HG02763 (cell line): Measurements from ENCODE around the gene CFTR.

Source experiments
- ATAC-seq: cut with Tn5 transposase; IDR thresholded peaks from one replicate; pipeline ENCODE4 v1.9.1; 2021; ENCODE audit warnings: mild to moderate bottlenecking, moderate library complexity; ENCODE audit not compliant: unreplicated experiment

CFTR gene

DNA sequence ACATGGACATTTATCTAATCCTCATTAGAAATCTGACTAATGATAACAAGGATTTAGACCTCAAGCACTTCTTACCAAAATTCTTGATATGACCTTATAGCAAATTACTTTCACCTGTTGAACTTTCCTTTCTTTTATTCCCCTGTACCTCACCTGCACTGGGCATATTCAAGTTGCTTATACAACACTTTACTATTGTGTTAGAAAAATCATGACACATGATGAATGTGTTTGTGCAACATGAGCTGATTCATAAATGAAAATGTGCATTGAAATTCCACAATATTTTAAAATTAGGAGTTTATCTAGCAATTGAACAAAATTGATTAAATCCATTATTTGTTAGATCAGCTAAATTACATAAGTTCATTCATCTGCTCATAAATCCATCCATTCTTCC lies 160.6 kb downstream of the CFTR start:
- no peak for ATAC-seq

DNA sequence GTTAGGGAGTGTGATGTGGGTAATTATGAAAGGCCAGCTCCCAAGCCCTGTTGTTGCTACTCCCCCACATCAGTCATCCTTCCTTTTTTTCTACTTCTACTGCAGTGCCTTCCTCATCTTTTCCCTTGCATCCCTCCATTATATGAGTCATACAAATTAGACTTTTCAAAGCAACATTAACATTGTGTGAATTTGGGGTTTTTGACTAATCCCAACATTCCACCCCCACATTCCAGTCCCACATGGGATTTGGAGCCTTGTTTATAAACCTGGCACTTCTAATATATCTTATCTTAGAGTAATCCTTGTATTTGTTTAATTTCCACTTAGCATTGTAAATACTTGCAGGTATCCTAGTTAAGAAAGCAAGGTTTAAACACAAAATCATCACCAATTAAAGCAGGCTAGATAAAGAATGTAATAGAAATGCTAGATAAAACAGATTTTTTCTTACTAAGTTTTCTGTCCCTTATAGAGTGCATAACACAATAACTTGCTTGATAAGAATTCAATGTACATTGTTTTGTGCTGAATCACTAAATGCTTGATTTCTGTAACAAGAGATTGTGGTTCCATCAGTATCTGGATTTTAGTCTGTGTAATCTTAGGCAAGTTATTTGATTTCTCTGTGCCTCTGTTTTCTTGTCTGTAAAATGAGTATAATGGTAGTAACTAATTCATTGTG lies 165.8 kb downstream of the CFTR start:
- no peak for ATAC-seq

DNA sequence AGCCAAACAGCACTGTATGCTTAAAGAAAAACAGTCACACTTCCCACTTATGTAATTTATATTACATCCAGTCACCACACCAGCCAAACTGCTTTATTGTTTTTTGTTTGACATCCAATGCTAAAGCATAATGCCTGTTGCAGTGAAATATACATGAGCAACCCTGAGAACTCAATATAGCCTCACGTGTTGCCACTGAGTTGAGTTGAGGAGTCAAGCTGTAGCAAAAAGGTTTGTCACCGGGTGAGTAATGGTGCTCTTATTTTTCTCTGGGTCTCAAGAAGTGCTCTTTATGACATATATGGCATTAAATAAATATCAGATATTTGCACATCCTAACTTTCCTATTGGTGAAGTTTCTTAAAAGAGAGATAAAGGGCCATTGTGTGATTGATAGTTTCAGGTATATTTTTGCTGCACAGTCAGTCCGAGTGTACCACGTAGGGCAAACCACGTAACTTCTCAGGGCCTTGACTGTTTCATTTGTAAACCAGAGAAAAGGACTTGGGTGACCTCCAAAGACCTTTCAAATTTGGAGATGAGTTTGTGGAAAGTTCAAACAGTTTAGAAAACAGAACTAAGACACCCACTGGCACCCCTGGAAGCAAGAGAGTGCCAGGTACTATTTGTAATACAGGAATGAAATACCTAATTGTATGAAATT lies 168.5 kb downstream of the CFTR start:
- no peak for ATAC-seq

DNA sequence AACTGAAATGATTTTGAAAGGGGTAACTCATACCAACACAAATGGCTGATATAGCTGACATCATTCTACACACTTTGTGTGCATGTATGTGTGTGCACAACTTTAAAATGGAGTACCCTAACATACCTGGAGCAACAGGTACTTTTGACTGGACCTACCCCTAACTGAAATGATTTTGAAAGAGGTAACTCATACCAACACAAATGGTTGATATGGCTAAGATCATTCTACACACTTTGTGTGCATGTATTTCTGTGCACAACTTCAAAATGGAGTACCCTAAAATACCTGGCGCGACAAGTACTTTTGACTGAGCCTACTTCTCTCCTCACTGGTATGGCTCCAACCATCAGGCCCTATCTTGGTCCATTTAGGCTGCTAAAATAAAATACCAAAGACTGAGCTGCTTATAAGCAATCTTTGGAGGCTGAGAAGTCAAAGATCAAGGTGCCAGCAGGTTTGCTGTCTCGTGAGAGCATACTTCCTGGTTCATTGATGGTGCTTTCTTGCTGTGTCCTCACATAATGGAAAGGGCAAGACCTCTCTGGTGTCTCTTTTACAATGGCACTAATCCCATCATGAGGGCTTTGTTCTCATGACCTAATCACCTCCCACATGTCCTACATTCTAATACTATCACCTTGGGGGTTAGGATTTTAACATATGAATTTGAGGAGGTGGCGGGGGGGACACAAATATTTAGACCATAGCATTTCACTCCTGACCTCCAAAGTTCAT lies 173.3 kb downstream of the CFTR start:
- no peak for ATAC-seq

DNA sequence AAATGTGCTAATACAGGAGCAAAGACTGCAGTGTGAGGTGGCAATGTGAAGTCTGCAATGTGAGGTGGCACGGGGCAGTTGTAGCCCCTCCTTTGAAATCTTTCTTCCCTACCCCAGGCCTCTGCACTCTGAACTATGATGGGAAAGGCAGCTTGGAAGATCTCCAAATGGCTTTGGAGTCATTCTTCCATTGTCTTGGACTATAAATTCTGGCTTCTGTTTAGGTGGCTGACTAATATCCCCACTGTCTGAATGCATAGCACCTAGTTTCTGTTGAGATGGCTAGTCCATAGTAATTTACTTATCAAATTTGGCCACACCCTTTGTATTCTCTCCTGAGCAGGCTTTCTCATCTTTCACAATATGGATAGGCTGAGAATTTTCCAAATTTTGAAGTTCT lies 175.0 kb downstream of the CFTR start:
- no peak for ATAC-seq

DNA sequence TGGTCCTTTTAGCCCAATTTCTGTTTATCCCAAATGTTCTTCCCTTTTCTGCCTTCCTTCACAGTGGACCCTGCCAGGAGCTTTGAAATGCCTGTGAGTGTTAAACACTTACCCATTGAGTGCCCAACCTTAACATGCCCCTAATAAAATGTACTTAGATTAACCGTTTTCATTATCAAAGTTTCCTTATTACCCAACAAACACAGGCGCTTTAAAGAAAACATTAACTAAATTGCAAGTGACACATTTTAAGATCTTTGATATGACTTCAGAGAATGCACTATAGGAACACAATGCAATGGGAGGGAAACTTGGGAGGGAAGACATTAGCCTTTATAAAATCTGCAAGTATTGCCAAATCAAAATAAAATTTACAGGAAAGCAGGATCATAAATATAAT lies 177.0 kb downstream of the CFTR start:
- ATAC-seq: no peak

DNA sequence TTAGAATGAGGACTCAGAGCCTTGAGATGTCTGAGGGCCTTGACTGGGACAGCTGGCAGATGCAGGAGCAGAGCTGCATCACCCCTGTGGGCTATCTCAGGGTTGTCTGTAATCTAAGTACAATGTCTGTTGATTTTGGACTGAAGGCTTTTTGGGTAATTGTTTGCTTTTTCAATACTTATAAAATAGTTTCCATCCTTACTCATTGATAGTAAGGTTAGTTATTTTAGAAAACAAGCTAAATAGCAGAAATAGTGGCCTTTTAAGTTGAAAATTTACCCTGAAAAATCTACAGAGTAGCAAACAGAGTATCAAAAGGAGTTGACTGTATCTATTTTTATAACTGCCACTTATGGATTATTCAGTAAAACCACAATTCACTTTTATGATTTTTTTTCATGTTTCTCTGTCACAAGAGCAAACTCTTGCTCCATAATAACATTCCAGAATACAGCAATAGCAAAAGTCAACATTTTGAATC lies 179.7 kb downstream of the CFTR start:
- ATAC-seq: no peak

DNA sequence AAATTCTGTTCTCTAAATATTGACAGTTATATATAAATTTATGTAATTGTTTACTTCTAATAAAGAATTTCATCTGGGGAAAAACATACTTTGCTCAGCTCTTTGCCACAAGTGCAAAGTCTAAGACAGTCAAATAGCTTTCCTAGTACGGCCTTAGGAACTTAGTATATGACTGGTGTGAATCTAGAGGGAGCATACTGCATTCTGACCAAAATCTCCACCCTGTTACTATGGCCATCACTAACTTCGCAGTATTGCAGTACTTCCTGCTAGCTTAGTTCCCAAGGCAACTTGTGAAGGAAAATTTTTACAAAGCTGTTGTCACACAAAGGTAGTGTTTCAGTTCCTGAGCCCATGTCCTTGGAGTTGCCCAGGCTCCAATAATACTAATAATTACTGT lies 181.5 kb downstream of the CFTR start:
- no peak for ATAC-seq

DNA sequence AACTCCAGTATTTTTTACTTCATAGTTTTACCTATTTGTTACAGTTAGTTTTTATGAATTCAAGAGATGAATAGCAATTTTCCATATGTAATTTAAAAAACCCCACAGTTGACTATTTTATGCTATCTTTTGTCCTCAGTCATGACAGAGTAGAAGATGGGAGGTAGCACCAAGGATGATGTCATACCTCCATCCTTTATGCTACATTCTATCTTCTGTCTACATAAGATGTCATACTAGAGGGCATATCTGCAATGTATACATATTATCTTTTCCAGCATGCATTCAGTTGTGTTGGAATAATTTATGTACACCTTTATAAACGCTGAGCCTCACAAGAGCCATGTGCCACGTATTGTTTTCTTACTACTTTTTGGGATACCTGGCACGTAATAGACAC lies 184.2 kb downstream of the CFTR start:
- ATAC-seq: no peak

DNA sequence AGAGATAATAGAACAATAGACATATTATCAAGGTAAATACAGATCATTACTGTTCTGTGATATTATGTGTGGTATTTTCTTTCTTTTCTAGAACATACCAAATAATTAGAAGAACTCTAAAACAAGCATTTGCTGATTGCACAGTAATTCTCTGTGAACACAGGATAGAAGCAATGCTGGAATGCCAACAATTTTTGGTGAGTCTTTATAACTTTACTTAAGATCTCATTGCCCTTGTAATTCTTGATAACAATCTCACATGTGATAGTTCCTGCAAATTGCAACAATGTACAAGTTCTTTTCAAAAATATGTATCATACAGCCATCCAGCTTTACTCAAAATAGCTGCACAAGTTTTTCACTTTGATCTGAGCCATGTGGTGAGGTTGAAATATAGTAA lies 185.5 kb downstream of the CFTR start:
- ATAC-seq: no peak

DNA sequence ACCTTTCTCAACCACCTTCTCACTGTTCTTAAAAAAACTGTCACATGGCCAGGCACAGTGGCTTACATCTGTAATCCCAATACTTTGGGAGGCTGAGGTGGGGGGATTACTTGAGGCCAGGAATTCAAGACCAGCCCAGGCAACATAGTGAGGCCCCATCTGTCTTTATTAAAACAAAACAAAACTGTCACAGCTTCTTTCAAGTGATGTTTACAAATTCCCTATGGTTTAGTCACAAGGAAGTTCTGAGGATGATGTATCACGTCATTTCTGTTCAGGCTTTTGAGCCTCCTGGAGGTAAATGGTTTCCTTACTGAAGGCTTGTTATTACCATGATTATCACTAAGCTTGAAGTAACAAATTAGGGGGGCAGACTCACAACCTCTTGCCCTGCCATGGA lies 186.2 kb downstream of the CFTR start:
- ATAC-seq: no peak

DNA sequence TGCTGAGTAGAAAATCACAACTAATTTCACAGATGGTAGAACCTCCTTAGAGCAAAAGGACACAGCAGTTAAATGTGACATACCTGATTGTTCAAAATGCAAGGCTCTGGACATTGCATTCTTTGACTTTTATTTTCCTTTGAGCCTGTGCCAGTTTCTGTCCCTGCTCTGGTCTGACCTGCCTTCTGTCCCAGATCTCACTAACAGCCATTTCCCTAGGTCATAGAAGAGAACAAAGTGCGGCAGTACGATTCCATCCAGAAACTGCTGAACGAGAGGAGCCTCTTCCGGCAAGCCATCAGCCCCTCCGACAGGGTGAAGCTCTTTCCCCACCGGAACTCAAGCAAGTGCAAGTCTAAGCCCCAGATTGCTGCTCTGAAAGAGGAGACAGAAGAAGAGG lies 186.9 kb downstream of the CFTR start:
- ATAC-seq: no peak

DNA sequence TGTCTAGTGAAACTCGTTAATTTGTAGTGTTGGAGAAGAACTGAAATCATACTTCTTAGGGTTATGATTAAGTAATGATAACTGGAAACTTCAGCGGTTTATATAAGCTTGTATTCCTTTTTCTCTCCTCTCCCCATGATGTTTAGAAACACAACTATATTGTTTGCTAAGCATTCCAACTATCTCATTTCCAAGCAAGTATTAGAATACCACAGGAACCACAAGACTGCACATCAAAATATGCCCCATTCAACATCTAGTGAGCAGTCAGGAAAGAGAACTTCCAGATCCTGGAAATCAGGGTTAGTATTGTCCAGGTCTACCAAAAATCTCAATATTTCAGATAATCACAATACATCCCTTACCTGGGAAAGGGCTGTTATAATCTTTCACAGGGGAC lies 187.6 kb downstream of the CFTR start:
- ATAC-seq: no peak

DNA sequence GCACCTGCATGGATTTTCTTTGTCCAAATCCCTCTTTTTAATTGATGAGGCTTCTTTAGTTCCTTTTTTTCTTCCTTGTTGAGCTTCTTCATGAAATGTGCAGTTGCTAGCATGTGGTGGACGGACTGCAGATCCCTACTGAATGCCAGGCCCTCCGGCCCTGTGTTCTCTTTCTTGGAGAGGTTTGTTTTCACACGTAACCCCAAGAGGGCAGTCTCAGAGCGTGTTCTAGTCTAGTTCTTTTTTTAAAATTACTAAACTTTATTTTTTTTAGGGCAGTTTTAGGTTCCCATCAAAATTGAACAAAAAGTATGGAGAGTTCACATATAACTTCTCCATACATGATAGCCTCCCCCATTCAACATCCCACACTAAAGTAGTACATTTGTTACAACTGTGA lies 190.0 kb downstream of the CFTR start:
- no peak for ATAC-seq

DNA sequence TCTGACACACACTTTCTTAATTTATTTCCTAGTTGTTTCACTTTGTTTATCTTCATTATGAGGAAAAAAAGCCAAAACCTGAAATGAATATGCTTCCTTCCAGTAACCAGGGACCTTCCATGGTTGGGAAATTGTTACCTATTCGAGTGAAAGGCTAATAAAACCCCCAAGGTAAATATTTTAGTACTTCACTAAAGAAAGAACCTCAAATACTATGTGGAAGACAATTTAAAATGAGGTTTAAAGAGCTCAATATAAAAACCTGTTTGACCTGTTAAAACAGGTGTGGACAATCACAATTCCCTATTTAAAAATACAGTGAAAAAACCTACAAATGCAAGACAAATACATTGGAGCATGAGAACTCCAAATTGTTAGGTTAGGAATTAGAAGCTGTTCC lies 192.6 kb downstream of the CFTR start:
- no peak for ATAC-seq

DNA sequence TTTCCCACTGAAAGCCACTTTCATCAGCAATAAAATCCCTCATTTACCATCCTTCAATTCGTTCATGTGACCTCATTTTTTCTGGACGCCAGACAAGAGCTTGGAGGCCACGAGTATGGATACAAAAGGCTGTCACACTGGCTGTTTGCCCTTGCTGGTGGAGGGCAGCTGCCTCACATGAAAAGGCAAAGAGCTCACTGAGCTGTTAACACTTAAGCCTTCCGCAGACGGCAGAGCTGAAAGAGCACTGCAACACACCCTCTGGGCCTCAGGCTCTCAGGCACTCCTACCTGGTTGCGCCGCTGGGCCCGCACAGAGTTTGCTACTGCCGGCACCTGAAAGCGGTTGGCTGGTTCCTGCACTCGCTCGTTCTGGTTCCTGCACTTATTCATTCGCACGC lies 193.5 kb downstream of the CFTR start:
- ATAC-seq: no peak

DNA sequence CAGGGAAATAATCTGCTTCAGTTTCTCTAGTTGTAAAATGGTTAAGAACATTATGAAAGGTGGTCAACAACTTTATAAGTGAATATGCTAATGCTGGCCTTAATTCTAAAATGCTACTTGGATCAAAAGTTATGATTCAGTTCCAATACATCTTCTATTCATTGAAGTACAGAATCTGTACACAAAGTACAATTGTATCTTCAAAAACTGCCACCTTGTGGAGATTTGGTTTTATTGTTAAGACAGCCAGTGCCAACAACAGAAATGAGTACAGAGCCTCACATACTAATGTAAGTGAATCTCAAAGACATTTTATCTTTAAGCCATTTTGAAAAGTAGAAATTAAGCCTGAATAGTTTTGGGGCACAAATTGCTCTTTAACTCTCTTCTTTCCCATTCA lies 194.0 kb downstream of the CFTR start:
- no peak for ATAC-seq

DNA sequence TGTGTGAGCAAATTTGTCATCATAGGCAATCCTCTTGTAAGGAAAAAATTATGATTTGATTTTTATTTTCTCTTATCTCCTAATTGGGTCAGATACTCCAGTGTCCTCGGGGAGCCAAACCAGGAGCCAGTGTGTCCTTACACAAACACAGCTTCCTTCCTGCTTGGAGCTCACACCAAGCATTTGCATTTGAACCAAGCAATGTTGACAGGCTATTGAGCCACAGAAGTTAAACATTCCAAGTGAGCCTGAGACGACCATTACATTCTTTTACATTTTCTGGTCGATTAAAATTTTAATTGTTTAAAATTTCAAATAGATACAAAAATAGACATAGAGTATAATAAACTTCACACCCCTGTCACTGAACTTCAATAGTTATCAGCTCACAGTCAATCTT lies 194.8 kb downstream of the CFTR start:
- ATAC-seq: no peak

DNA sequence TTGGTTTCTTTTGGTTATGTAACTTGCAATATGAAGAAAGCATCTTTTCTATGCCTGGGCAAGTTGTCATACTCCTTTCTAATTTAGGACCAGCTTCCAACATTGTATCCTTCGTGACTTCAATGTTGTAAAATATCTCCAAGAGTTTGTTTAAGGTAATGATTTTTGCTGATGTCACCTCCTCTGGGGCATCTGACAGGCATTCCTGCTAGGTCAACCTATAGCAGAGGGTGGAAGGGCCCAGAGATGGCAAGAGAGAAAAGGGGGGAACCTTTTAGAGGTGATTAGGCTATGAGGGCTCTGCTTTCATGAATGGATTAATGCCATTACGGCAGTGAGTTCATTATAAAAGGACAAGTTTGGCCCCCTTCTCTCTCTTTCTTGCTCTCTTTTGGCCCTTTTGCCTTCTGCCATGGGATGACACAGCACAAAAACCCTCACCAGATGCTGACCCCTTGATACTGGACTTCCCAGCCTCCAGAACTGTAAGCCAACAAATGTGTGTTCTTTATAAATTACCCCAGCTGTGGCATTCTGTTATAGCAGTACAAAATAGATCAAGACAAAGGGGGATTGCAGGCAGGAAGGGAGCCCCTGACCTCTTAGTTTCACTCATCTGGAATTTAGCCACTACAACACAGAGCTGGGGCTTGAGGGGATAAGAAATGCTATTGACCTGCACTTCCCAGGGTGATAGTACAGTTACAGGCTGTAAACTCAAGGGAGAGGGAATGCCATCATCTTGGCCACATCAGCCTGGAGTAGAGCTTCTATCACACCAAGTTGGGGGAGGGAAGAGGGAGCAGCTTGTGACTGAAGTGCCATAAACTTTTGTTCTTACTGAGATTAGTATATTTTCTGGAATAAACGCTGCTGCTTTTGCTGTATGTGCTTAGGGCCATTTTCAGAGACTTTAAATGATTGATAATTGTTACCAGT lies 195.9 kb downstream of the CFTR start:
- ATAC-seq: no peak

DNA sequence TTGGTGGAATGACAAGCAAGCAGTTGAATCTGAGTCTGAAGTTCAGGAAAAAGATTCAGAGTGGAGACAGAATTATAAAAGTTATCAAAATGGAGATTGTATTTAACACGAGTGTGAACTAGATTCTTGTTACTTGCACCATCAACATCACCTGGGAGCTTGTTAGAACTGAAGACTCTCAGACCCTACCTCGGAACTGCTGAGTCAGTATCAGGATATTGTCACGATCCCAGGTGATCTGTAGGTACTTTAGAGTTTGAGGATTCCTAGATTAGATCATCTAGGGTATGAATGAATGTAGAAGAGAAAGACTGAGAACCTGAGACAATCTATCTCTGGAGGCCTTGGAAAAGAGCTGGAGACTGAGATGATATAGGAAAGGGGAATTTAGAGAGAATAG lies 199.3 kb downstream of the CFTR start:
- no peak for ATAC-seq
